HUES48 (cell line): ENCODE results near the gene UBAP1L.
A peak's percentile ranks its signal among the peaks of the same experiment; 100 is the strongest.
"Not testable (repeated sequence)": the region's sequence is repeated elsewhere in the genome, so short reads cannot be mapped to it uniquely, and the experiment has no call there.

Experiments used
- H3K27ac ChIP-seq: one replicate; pipeline ENCODE4 v1.7.0; 2013; ENCODE audit warnings: low read depth, low read length, inconsistent platforms
- H3K27me3 ChIP-seq: 2 replicates; pipeline ENCODE4 v1.6.1; 2013; ENCODE audit warnings: mild to moderate bottlenecking, low read length; ENCODE audit not compliant: control insufficient read depth, insufficient read depth
- H3K36me3 ChIP-seq: 2 replicates; pipeline ENCODE4 v1.6.1; 2013; ENCODE audit warnings: low read length; ENCODE audit not compliant: control insufficient read depth, insufficient read depth
- H3K4me1 ChIP-seq: 2 replicates; pipeline ENCODE4 v1.6.1; 2013; ENCODE audit warnings: mild to moderate bottlenecking, low read length; ENCODE audit not compliant: control insufficient read depth, insufficient read depth
- H3K4me3 ChIP-seq: 2 replicates; pipeline ENCODE4 v1.5.1; 2013; ENCODE audit warnings: mild to moderate bottlenecking, low read depth, low read length
- H3K9ac ChIP-seq: 2 replicates; pipeline ENCODE4 v1.6.1; 2013; ENCODE audit warnings: mild to moderate bottlenecking, low read depth, low read length, moderate library complexity
- H3K9me3 ChIP-seq: 2 replicates; pipeline ENCODE4 v1.6.1; 2013; ENCODE audit warnings: low read length; ENCODE audit not compliant: control insufficient read depth, insufficient read depth

The UBAP1L gene

GRCh38 chr15:65115086-65115485 lies at the start of gene UBAP1L:
Gene UBAP1L, minus strand, starts transcription at chr15:65115200. Its CDS starts 8,985 bp downstream, at chr15:65106215.
- H3K27ac ChIP-seq, result no peak within 1 kb of the TSS
- no peaks in the 10 kb centered on the region for H3K4me1 ChIP-seq
- no peaks in the 10 kb centered on the region for H3K27me3 ChIP-seq
- H3K36me3 ChIP-seq, result peaks cover 40% of the 10 kb centered on the region
- H3K4me3 ChIP-seq, result no peak within 1 kb of the TSS
- no peaks in the 10 kb centered on the region for H3K9me3 ChIP-seq
- H3K9ac ChIP-seq, result no peak within 1 kb of the TSS

DNA sequence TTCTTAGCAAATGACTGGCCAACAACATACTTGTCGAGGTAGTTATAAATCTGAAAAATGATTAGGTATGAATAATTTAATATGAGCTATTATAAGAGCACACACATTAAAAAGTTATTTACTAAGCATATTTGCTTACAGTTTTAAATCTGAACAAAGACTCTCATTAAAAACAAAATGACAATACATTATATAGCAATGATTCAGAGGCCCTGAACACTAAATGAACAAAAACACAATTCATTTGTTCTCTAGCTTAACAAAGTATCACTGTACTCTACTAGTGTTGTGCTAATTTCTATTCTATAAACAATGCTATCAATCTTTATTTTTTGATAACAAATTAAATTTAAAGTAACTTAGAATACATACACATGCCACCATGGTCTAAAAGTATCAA lies 49.1 kb upstream of the UBAP1L start:
- no peaks in the 10 kb centered on the region for H3K27me3 ChIP-seq
- H3K4me3 ChIP-seq, result no peak overlapping the region
- peaks cover 58% of the 10 kb centered on the region for H3K36me3 ChIP-seq
- no peaks in the 10 kb centered on the region for H3K4me1 ChIP-seq
- H3K9ac ChIP-seq, result no peak overlapping the region
- H3K9me3 ChIP-seq, result no peaks in the 10 kb centered on the region
- no peak overlapping the region for H3K27ac ChIP-seq

DNA sequence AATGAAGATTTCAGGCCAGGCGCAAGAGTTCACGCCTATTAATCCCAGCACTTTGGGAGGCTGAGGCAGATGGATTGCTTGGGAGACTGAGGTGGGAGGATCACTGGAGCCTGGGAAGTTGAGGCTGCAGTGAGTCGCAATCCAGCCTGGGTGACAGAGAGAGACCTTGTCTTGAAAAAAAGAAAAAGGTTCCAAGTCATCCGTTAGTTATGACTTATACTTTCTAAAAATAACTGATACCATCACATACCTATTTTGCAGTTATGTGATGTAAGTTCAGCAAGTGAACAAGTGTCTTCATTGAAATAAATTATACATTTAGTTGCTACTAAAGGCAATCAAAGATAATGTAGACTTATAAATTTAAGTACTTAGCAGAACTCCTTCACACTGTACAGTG lies 48.0 kb upstream of the UBAP1L start:
- H3K27ac ChIP-seq, result no peak overlapping the region
- no peak overlapping the region for H3K4me3 ChIP-seq
- no peaks in the 10 kb centered on the region for H3K27me3 ChIP-seq
- no peak overlapping the region for H3K9ac ChIP-seq
- no peaks in the 10 kb centered on the region for H3K9me3 ChIP-seq
- no peaks in the 10 kb centered on the region for H3K4me1 ChIP-seq
- H3K36me3 ChIP-seq, result peaks cover 69% of the 10 kb centered on the region

GRCh38 chr15:65156692-65157091 lies 41.7 kb upstream of the UBAP1L start:
- Histone ChIP-seq H3K9me3 (no peaks in the 10 kb centered on the region), H3K4me3 (no peak overlapping the region), H3K9ac (no peak overlapping the region), H3K27me3 (no peaks in the 10 kb centered on the region), H3K4me1 (no peaks in the 10 kb centered on the region), H3K36me3 (peaks cover 86% of the 10 kb centered on the region), H3K27ac (no peak overlapping the region)

DNA sequence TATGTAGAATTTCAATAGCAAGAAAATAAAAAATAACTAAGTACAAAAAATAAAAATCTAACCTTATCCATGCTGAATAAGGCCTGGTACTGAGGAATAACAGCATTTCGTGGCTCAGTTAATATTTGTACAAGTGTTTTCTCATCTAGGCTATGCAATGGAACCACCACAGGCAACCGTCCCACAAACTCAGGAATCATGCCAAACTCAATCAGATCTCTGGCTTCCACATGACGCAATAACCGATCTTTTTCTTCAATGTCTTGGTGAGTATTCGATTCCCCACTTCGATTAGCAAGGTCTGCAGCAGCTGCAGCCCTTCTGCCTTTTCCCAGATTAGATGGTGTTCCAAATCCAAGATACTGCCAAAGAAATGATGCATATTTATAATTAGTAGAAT lies 39.7 kb upstream of the UBAP1L start:
- H3K4me1 ChIP-seq, result no peaks in the 10 kb centered on the region
- no peaks in the 10 kb centered on the region for H3K27me3 ChIP-seq
- no peak overlapping the region for H3K27ac ChIP-seq
- H3K9ac ChIP-seq, result no peak overlapping the region
- H3K4me3 ChIP-seq, result no peak overlapping the region
- no peaks in the 10 kb centered on the region for H3K9me3 ChIP-seq
- H3K36me3 ChIP-seq, result peaks cover 87% of the 10 kb centered on the region

DNA sequence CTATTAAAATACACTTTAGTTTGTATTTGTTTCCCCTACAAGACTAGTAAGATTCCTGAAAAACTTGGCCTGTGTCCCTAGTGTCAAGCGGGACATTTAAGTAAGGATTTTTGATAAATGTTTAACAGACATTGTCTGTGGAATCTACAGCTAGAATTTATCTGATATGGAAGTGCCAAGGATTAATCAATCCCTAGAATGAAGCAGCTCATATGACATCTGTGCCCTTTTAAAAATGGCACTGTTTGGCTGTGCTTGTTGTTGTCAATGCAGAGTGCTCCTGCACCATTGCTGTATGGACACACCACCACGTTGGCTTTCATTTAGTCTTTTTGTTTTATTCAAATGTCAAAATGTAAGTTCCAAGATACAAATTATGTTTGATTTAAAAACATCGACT lies 32.9 kb upstream of the UBAP1L start:
- Histone ChIP-seq H3K36me3 (peaks cover 33% of the 10 kb centered on the region), H3K27ac (no peak overlapping the region), H3K9ac (no peak overlapping the region), H3K4me1 (no peaks in the 10 kb centered on the region), H3K27me3 (no peaks in the 10 kb centered on the region), H3K9me3 (no peaks in the 10 kb centered on the region), H3K4me3 (no peak overlapping the region)

GRCh38 chr15:65146438-65146837 lies 31.4 kb upstream of the UBAP1L start:
- H3K4me3 ChIP-seq, result no peak overlapping the region
- H3K9ac ChIP-seq, result no peak overlapping the region
- H3K4me1 ChIP-seq, result no peaks in the 10 kb centered on the region
- H3K27ac ChIP-seq, result no peak overlapping the region
- no peaks in the 10 kb centered on the region for H3K9me3 ChIP-seq
- H3K36me3 ChIP-seq, result peaks cover 21% of the 10 kb centered on the region
- H3K27me3 ChIP-seq, result no peaks in the 10 kb centered on the region

- H3K9ac ChIP-seq, H3K36me3 ChIP-seq, H3K4me1 ChIP-seq, H3K9me3 ChIP-seq, H3K4me3 ChIP-seq, H3K27me3 ChIP-seq, H3K27ac ChIP-seq: not testable (repeated sequence)
Measured at GRCh38 chr15:65138631-65139030, 23.6 kb upstream of the UBAP1L start.

DNA sequence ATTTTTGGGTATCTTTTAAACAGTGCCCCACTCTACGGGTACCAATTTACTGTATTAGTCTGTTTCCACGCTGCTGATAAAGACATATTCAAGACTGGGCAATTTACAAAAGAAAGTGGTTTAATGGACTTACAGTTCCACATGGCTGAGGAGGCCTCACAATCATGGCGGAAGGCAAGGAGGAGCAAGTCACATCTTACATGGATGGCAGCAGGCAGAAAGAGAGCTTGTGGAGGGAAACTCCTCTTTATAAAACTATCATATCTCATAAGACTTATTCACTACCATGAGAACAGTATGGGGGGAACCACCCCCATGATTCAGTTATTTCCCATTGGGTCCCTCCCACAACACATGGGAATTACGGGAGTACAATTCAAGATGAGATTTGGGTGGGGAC lies 22.9 kb upstream of the UBAP1L start:
- H3K4me3 ChIP-seq, H3K9me3 ChIP-seq, H3K4me1 ChIP-seq, H3K27ac ChIP-seq, H3K27me3 ChIP-seq, H3K9ac ChIP-seq, H3K36me3 ChIP-seq: not testable (repeated sequence)

DNA sequence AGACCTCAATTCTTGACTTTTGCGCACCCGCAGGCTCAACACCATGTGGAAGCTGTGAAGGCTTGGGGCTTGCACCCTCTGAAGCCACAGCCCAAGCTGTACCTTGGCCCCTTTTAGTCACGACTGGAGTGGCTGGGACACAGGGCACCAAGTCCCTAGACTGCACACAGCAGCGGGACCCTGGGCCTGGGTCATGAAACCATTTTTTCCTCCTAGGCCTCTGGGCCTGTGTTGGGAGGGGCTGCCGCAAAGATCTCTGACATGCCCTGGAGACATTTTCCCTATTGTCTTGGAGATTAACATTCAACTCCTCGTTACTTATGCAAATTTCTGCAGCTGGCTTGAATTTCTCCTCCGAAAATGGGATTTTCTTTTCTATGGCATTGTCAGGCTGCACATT lies 22.1 kb upstream of the UBAP1L start:
- not testable (repeated sequence) for H3K36me3 ChIP-seq, H3K9ac ChIP-seq, H3K4me3 ChIP-seq, H3K27me3 ChIP-seq, H3K27ac ChIP-seq, H3K9me3 ChIP-seq, H3K4me1 ChIP-seq

DNA sequence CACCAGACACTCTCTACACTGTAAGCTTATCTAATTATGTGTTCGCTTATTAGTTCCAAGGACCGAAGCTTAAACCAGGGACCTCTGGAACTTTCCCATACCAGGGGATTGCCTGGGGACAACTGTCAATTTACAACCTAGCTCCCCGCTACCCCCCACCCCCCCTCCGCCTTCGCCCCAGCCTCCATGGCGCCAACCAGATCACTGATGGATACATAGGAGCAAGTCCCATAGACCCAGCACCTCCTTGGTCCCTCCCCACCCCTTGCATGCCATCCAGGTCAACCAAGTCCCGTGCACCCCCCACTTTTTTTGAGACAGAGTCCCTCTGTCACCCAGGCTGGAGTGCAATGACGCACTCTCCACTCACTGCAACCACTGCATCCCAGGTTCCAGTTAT lies 19.5 kb upstream of the UBAP1L start:
- no peak overlapping the region for H3K9ac ChIP-seq
- peak overlapping the region; percentile 78; the same call in 1 of the 2 replicates for H3K4me3 ChIP-seq

More for the DNA sequence above, 19.5 kb upstream of the UBAP1L start:
- Histone ChIP-seq H3K27me3 (no peaks in the 10 kb centered on the region), H3K27ac (no peak overlapping the region), H3K4me1 (0 out of 2 replicates have a peak, but pooled peaks cover 3% of the 10 kb centered on the region), H3K36me3 (peaks cover 1% of the 10 kb centered on the region), H3K9me3 (no peaks in the 10 kb centered on the region; the same call in 1 of the 2 replicates)
